ENCODE results near the gene STEAP1B. TPM values are rescaled to one million over a fixed set of nuclear protein-coding genes. Genes with fewer than 3 reads are reported as not detected.

The STEAP1B gene
- total RNA-seq, 4 donors from 2014 or later, result 1.1 to 1.4 TPM; not detected in 2

- TF ChIP-seq CTCF (IDR thresholded peaks at IDR 0.05; ENCODE audit: low read depth), result no peak
Observed at GRCh38 chr7:22397981-22398380, 102.0 kb downstream of the STEAP1B start.

- no peak for TF ChIP-seq CTCF (IDR thresholded peaks at IDR 0.05; ENCODE audit: low read depth)
Observed at GRCh38 chr7:22395222-22395621, 104.8 kb downstream of the STEAP1B start.

GRCh38 chr7:22394739-22395138, 105.2 kb downstream of the STEAP1B start:
- TF ChIP-seq CTCF (IDR thresholded peaks at IDR 0.05; ENCODE audit: low read depth), result no peak

GRCh38 chr7:22393913-22394729, 105.9 kb downstream of the STEAP1B start:
- no peak for TF ChIP-seq CTCF (IDR thresholded peaks at IDR 0.05; ENCODE audit: low read depth)

- no peak for TF ChIP-seq CTCF (IDR thresholded peaks at IDR 0.05; ENCODE audit: low read depth)
Observed at GRCh38 chr7:22390516-22390915, 109.5 kb downstream of the STEAP1B start.

- TF ChIP-seq CTCF (IDR thresholded peaks at IDR 0.05; ENCODE audit: low read depth), result no peak
Observed at GRCh38 chr7:22389892-22390291, 110.1 kb downstream of the STEAP1B start.

GRCh38 chr7:22387583-22387982, 112.4 kb downstream of the STEAP1B start:
- no peak for TF ChIP-seq CTCF (IDR thresholded peaks at IDR 0.05; ENCODE audit: low read depth)
